OCI-LY3 (cell line): Measurements from ENCODE around the gene PCNX1.

Experiments used
- H2AFZ ChIP-seq: fragments of 200-600, 300-600 bp; shearing (Covaris generic); 2 replicates; pipeline ENCODE4 v1.6.0; 2014; ENCODE audit warnings: antibody characterized with exemption, low read depth, low read length
- H3K27ac ChIP-seq: fragments of 200-600, 300-600 bp; sonication (generic); 2 replicates; pipeline ENCODE4 v1.5.1; 2014; ENCODE audit warnings: mild to moderate bottlenecking, low read length, moderate library complexity, mixed read lengths
- H3K27me3 ChIP-seq: fragments of 200-600, 300-600 bp; sonication (generic); 2 replicates; pipeline ENCODE4 v1.6.1; 2014; ENCODE audit warnings: low read depth, low read length, mixed read lengths
- H3K36me3 ChIP-seq: fragments of 200-600, 300-600 bp; sonication (generic); replicated peaks from 2 replicates; pipeline ENCODE3; 2014; ENCODE audit warnings: low read depth, low read length, mixed read lengths
- H3K4me1 ChIP-seq: fragments of 300-600, 200-600 bp; sonication (generic); 2 replicates; pipeline ENCODE4 v1.6.1; 2014; ENCODE audit warnings: low read length, mixed read lengths
- H3K4me2 ChIP-seq: fragments of 200-600, 300-600 bp; sonication (generic); 2 replicates; pipeline ENCODE4 v1.6.1; 2014; ENCODE audit warnings: low read length, mixed read lengths
- H3K4me3 ChIP-seq: fragments of 300-600, 200-600 bp; sonication (generic); 2 replicates; pipeline ENCODE4 v1.5.1; 2014; ENCODE audit warnings: antibody characterized with exemption, mild to moderate bottlenecking, low read length, moderate library complexity
- H3K79me2 ChIP-seq: fragments of 300-600, 200-600 bp; shearing (Covaris generic); 2 replicates; pipeline ENCODE4 v1.6.1; 2014; ENCODE audit warnings: mild to moderate bottlenecking, low read length, mixed read lengths
- H3K9ac ChIP-seq: fragments of 300-600, 200-600 bp; shearing (Covaris generic); 2 replicates; pipeline ENCODE4 v1.6.0; 2014; ENCODE audit warnings: mild to moderate bottlenecking, low read length, moderate library complexity
- H3K9me3 ChIP-seq: fragments of 200-600, 300-600 bp; shearing (Covaris generic); 2 replicates; pipeline ENCODE4 v1.6.1; 2014; ENCODE audit warnings: low read length, mixed read lengths; ENCODE audit not compliant: insufficient read depth
- H4K20me1 ChIP-seq: fragments of 200-600, 300-600 bp; sonication (generic); 2 replicates; pipeline ENCODE4 v1.6.1; 2016; ENCODE audit warnings: low read length, mixed read lengths; ENCODE audit not compliant: insufficient read depth
- EZH2phosphoT487 ChIP-seq: fragments of 200-600 bp; shearing (Covaris generic); IDR thresholded peaks from 2 replicates; pipeline ENCODE4 v1.6.1; 2018; ENCODE audit warnings: antibody characterized with exemption, mixed run types, low read depth
- TF ChIP-seq, protein P1 (sequence below): fragments of 200-600, 300-600 bp; sonication (generic); IDR thresholded peaks from 2 replicates; pipeline ENCODE4 v1.5.1; 2014; ENCODE audit warnings: antibody characterized with exemption, low read length, low read depth

PCNX1 gene

DNA sequence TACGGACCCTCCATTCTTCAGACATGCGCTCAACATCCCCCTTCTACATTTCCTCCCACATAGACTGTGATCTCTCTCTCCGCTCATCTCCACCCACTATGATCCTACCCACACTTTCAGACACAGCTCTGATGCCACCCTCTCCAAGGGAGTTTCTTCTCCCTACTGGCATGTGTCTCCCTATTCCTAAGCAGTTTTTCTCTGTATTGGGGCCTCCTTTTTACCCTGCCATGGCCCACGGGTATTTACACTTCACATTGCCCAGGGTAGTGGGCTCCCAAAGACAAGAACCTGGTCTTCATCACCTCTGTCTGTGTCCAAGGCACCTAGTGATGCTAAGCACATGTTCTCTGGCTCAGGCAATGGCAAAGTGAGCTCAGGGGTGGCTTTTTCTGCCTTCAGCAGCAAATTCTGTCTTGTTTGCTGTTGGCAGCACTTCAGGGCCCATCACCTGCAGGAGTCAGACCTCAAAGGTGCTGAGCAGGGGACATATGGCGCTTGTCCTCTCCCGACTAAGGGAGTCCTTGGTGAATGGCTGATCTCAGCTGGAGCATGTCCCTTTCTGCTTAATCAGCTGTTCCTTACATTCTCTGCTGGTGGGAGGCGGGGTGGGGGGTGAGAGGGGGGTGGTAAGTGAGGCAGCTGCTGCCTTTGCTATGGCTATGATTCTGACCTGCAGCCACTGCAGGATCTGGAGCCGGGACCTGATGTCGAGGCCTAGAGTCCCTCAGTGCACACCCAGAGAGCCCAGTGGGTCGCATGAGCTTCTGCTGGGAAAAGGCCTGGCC, 256.8 kb downstream of the PCNX1 start:
- Histone ChIP-seq H3K9ac (no peak overlapping the region), H3K36me3 (no peaks in the 10 kb centered on the region), H3K27ac (no peak overlapping the region), H3K79me2 (no peaks in the 10 kb centered on the region), H3K4me2 (peak overlapping the region; percentile 30; the same call in 1 of the 2 replicates), H2AFZ (peak overlapping the region; percentile 68), H3K27me3 (no peaks in the 10 kb centered on the region), H3K9me3 (no peaks in the 10 kb centered on the region), H4K20me1 (no peaks in the 10 kb centered on the region), H3K4me1 (peaks cover 9% of the 10 kb centered on the region), H3K4me3 (no peak overlapping the region)
- TF ChIP-seq EZH2phosphoT487 = no peak
- TF ChIP-seq, protein P1, sequence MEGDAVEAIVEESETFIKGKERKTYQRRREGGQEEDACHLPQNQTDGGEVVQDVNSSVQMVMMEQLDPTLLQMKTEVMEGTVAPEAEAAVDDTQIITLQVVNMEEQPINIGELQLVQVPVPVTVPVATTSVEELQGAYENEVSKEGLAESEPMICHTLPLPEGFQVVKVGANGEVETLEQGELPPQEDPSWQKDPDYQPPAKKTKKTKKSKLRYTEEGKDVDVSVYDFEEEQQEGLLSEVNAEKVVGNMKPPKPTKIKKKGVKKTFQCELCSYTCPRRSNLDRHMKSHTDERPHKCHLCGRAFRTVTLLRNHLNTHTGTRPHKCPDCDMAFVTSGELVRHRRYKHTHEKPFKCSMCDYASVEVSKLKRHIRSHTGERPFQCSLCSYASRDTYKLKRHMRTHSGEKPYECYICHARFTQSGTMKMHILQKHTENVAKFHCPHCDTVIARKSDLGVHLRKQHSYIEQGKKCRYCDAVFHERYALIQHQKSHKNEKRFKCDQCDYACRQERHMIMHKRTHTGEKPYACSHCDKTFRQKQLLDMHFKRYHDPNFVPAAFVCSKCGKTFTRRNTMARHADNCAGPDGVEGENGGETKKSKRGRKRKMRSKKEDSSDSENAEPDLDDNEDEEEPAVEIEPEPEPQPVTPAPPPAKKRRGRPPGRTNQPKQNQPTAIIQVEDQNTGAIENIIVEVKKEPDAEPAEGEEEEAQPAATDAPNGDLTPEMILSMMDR = no peak
